ENCODE data around the gene SMIM30. TPM values are rescaled to one million over a fixed set of nuclear protein-coding genes. Genes with fewer than 3 reads are reported as not detected.
A peak's percentile ranks its signal among the peaks of the same experiment; 100 is the strongest.
"Not testable (repeated sequence)": the region's sequence is repeated elsewhere in the genome, so short reads cannot be mapped to it uniquely, and the experiment has no call there.

The SMIM30 gene, protein sequence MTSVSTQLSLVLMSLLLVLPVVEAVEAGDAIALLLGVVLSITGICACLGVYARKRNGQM
- polyA plus RNA-seq (2012; ENCODE audit: insufficient read depth, insufficient read length, low read depth) = 68.2 TPM

DNA sequence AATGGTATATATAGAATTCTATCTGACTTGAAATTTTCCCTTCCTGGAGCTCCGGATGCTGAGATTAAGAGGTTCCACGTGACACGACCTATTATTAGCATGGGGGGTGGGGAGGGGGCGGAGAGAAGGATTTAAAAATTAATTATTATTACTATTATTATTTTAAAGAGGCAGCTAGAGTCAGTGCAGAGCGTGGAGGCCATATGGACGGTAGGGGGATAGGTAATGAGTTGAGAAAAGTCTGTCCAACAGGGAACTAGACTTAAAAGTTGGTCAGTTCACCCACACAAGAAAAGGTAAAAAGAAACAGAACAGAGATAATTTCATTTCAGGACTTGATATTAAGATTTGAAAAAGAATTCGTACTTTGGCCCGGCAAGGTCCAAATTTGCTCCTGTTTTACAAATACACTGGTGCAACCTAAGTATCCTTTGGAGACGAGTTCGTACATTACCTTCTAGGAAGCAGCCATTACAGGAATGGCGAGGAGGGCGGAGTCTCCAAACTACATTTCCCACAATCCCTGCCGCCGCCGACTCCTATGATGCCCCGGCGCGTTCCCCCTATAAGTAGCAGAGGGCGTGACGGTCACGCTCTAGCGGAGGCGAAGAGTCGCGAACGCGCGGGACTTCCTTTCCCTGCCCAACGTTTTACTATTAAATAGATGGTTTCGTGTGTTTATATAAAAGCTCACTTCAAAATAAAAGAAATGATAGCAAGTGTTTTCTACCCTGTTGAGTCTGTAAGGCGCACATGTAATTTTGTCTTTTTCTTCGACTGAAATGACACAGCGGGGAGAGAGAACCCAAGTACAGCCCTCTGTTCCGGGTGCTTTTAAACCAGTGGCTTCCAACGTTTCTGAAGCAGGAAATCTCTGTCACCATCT is at the start of gene SMIM30:
SMIM30 (minus strand) TSS at position 481 of the 886 bp plus-strand sequence. CDS start 976 bp downstream, outside the sequence.
- peak; percentile 91 for DNase-seq
- H3K9me3 ChIP-seq = no peaks in the 10 kb centered on the region
- TF ChIP-seq, protein P1, sequence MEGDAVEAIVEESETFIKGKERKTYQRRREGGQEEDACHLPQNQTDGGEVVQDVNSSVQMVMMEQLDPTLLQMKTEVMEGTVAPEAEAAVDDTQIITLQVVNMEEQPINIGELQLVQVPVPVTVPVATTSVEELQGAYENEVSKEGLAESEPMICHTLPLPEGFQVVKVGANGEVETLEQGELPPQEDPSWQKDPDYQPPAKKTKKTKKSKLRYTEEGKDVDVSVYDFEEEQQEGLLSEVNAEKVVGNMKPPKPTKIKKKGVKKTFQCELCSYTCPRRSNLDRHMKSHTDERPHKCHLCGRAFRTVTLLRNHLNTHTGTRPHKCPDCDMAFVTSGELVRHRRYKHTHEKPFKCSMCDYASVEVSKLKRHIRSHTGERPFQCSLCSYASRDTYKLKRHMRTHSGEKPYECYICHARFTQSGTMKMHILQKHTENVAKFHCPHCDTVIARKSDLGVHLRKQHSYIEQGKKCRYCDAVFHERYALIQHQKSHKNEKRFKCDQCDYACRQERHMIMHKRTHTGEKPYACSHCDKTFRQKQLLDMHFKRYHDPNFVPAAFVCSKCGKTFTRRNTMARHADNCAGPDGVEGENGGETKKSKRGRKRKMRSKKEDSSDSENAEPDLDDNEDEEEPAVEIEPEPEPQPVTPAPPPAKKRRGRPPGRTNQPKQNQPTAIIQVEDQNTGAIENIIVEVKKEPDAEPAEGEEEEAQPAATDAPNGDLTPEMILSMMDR (IDR thresholded peaks at IDR 0.05; ENCODE audit: low read depth, low read length) = no peak
- H3K4me1 ChIP-seq = peaks cover 7% of the 10 kb centered on the region; the same call in 1 of the 2 replicates
- no peaks in the 10 kb centered on the region for H3K27me3 ChIP-seq
- H3K4me3 ChIP-seq (ENCODE audit: low read depth, low read length) = peak within 1 kb of the TSS; percentile 92
- no peaks in the 10 kb centered on the region; the same call in 1 of the 2 replicates for H3K36me3 ChIP-seq

DNA sequence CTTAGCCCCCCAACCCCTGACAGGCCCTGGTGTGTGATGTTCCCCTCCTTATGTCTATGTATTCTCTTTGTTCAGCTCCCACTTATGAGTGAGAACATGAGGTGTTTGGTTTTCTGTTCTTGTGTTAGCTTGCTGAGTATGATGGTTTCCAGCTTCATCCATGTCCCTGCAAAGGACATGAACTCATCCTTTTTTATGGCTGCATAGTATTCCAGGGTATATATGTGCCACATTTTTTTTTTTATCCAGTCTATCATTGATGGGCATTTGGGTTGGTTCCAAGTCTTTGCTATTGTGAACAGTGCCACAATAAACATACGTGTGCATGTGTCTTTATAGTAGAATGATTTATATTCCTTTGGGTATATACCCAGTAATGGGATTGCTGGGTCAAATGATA is 47.8 kb upstream of the SMIM30 start:
- H3K4me3 ChIP-seq (ENCODE audit: low read depth, low read length); H3K4me1 ChIP-seq; H3K27me3 ChIP-seq: not testable (repeated sequence)

DNA sequence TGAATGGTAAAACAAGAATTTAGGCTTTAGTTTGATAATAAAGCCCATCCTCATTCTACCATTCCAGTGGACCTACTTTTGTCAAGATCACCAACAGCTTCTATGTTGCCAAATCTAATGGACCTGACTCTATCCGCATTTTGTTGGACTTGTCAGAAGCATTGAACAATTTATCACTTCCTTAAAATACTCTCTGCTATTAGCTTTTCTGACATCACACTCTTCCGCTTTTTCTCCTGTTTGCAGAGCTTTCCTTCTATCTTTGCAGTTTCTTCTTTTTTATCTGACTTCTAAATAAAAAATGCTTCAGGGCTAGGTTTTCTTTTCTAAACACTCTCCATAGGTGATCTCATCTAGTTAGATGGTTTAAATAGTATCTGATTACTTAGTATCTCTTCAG is 42.7 kb upstream of the SMIM30 start:
- no peaks in the 10 kb centered on the region for H3K9me3 ChIP-seq
- no peaks in the 10 kb centered on the region for H3K36me3 ChIP-seq
- no peaks in the 10 kb centered on the region for H3K4me1 ChIP-seq
- H3K4me3 ChIP-seq (ENCODE audit: low read depth, low read length) = no peak overlapping the region
- H3K27me3 ChIP-seq = no peaks in the 10 kb centered on the region
- no peak for DNase-seq
- TF ChIP-seq, protein P1 (IDR thresholded peaks at IDR 0.05; ENCODE audit: low read depth, low read length) = no peak

More for the DNA sequence above, 47.8 kb upstream of the SMIM30 start:
- H3K36me3 ChIP-seq, DNase-seq, H3K9me3 ChIP-seq: not testable (repeated sequence)

DNA sequence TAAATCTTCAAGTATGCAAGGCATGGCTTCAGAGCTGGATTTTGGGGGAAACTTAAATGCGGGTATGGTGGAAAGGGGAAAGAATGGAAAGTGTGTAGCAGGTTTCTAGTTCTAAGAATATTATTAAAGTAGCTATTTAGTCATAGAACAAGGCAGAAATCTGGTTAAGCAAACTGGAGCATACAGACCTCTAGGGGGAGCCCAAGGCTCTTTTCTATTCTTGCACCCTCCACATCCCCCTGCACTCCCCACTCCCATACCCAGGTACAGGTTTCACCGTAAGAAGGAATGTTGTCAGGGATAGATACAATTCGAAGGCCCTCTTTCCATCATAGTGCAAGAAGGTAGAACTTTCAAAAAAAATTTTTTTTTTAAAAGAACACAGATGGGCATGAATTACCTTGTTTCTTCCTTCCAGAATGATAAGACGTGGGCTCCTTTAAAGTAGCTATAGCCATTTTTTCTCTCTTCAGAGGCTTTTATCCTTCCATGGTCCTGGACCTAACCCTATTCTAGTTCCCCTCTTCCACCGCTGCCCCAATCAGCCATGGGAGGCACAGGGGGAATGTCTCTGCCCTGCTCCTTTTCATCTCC is 41.5 kb upstream of the SMIM30 start:
- TF ChIP-seq, protein P1 (IDR thresholded peaks at IDR 0.05; ENCODE audit: low read depth, low read length) = peak; percentile 77
- peak; percentile 37 for DNase-seq
- no peaks in the 10 kb centered on the region for H3K36me3 ChIP-seq

DNA sequence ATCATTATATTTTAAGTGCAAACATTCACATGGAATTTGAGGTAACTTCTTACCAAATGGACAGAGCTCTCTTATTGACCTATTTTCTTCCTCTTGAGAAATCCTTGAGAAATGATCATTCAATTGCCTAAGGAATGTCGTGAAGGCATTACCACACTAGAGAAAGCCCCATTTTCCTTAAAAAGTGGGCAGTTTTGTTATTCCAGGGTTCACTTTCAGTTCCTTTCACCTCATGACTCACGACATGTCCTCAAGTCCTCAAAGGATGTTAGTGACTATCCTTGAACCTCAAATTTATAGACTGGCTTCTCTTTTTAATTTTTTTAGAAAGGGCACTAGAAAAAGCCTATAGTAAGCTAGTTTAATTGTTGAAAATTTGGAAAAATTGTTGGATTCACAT is 40.4 kb upstream of the SMIM30 start:
- no peaks in the 10 kb centered on the region for H3K9me3 ChIP-seq
- no peaks in the 10 kb centered on the region for H3K27me3 ChIP-seq
- TF ChIP-seq, protein P1 (IDR thresholded peaks at IDR 0.05; ENCODE audit: low read depth, low read length) = no peak
- H3K4me1 ChIP-seq = no peaks in the 10 kb centered on the region
- H3K4me3 ChIP-seq (ENCODE audit: low read depth, low read length) = no peak overlapping the region
- no peaks in the 10 kb centered on the region for H3K36me3 ChIP-seq
- DNase-seq = no peak

More for the DNA sequence above, 41.5 kb upstream of the SMIM30 start:
- Histone ChIP-seq H3K4me1 (no peaks in the 10 kb centered on the region), H3K4me3 (ENCODE audit: low read depth, low read length) (no peak overlapping the region), H3K27me3 (no peaks in the 10 kb centered on the region), H3K9me3 (no peaks in the 10 kb centered on the region)

DNA sequence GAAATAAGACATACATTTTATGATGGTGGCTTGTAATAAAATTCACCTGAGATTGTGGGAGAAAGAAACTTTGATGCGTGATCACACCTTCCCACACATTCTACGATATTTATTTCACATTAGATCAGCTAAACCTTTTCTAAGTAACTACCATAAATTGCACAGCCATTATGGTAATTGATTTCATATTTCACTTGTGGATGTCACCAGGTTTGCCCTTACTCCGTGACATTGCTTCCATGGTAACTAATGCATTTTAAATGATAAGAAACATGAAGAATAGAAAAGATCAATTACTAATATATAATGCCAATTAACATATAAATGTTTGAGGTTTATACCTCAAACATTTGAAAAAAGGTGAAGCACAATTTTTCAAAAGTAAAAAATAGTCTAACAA is 35.8 kb upstream of the SMIM30 start:
- no peaks in the 10 kb centered on the region for H3K27me3 ChIP-seq
- H3K36me3 ChIP-seq = no peaks in the 10 kb centered on the region
- TF ChIP-seq, protein P1 (IDR thresholded peaks at IDR 0.05; ENCODE audit: low read depth, low read length) = no peak
- no peaks in the 10 kb centered on the region for H3K9me3 ChIP-seq
- no peak for DNase-seq
- H3K4me3 ChIP-seq (ENCODE audit: low read depth, low read length) = no peak overlapping the region
- H3K4me1 ChIP-seq = no peaks in the 10 kb centered on the region

All from BE2C (cell line).